Nephron (organoid): ENCODE data around the gene TAT.
"Not testable (repeated sequence)": the region's sequence is repeated elsewhere in the genome, so short reads cannot be mapped to it uniquely, and the experiment has no call there.

Experiments used
- H3K27ac Mint-ChIP-seq, 3 experiments: 2 replicates each; pipeline ENCODE4 v1.8.0; 2020; ENCODE audit warnings: mixed read lengths in 3 of 3, mild to moderate bottlenecking in 2 of 3, moderate library complexity in 1 of 3
- H3K27me3 Mint-ChIP-seq: 2 replicates; pipeline ENCODE4 v1.8.0; 2021; ENCODE audit warnings: low read depth, mild to moderate bottlenecking, moderate library complexity, mixed read lengths
- H3K36me3 Mint-ChIP-seq: 2 replicates; pipeline ENCODE4 v1.8.0; 2020; ENCODE audit warnings: low read depth, mixed read lengths
- H3K4me1 Mint-ChIP-seq: 2 replicates; pipeline ENCODE4 v1.8.0; 2020; ENCODE audit warnings: mixed read lengths
- H3K4me3 Mint-ChIP-seq, 3 experiments: 2 replicates each; pipeline ENCODE4 v1.8.0; 2020; ENCODE audit warnings: mild to moderate bottlenecking in 3 of 3, mixed read lengths in 3 of 3, moderate library complexity in 2 of 3
- H3K9me3 Mint-ChIP-seq: 2 replicates; pipeline ENCODE4 v1.8.0; 2020; ENCODE audit warnings: mixed read lengths
- CTCF ChIP-seq, 3 experiments: fragments of 200-600 bp; sonication (generic); IDR thresholded peaks; one replicate each; pipeline ENCODE4 v1.5.0; 2021; ENCODE audit warnings: antibody characterized with exemption in 3 of 3; ENCODE audit not compliant: unreplicated experiment in 3 of 3

Gene TAT

GRCh38 chr16:71585318-71585703 is 8.4 kb upstream of the TAT start:
- H3K4me1 Mint-ChIP-seq: no peaks in the 10 kb centered on the region
- no peak for TF ChIP-seq CTCF (IDR thresholded peaks at IDR 0.05; ENCODE audit: unreplicated experiment in 3 of 3)

DNA sequence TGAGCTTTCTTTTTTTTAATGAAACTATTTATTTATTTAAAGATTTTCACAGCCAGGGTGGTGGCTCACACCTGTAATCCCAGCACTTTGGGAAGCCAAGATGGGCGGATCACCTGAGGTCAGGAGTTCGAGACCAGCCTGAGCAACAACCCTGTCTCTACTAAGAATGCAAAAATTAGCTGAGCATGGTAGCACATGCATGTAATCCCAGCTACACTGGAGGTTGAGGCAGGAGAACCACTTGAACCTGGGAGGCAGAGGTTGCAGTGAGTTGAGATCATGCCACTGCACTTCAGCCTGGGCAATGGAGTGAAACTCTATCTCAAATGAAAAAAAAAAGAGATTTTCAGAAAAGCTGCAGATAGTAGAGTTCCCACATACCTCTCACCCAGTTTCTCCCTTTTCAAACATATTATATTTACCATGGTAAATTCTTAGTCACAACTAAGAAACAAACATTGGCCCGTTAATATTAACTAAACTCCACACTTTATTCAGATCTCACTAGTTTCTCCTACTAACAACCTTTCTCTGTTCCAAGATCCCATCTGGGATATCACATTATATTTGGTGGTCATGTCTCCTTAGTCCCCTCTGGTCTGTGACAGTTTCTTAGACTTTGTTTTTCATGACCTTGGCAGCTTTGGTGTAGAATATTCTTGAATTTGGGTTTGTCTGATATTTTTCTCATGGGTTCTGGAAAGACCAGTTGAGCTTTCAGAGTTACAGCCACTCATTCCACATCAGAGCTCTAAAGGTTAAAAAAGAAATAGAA is 7.8 kb upstream of the TAT start:
- Mint-ChIP-seq H3K27ac (no peak overlapping the region), H3K9me3 (peaks cover 4% of the 10 kb centered on the region), H3K4me1 (no peaks in the 10 kb centered on the region), H3K36me3 (no peaks in the 10 kb centered on the region), H3K27me3 (peaks cover 38% of the 10 kb centered on the region), H3K4me3 (no peak overlapping the region)
- no peak for TF ChIP-seq CTCF (IDR thresholded peaks at IDR 0.05; ENCODE audit: unreplicated experiment in 3 of 3)

More at GRCh38 chr16:71585318-71585703, 8.4 kb upstream of the TAT start:
- Mint-ChIP-seq H3K27me3 (peaks cover 38% of the 10 kb centered on the region), H3K27ac (no peak overlapping the region), H3K9me3 (peaks cover 4% of the 10 kb centered on the region), H3K36me3 (no peaks in the 10 kb centered on the region), H3K4me3 (no peak overlapping the region)

DNA sequence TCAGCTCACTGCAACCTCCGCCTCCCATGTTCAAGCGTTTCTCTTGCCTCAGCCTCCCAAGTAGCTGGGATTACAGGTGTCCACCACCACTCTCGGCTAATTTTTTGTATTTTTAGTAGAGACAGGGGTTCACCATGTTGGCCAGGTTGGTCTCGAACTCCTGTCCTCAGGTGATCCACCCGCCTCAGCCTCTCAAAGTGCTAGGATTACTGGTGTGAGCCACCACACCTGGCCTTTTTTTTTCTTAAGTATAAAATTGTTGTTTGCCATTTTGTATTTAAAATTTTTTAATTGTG is 5.6 kb upstream of the TAT start:
- not testable (repeated sequence) for H3K36me3 Mint-ChIP-seq, H3K27ac Mint-ChIP-seq, H3K4me3 Mint-ChIP-seq, H3K9me3 Mint-ChIP-seq, H3K4me1 Mint-ChIP-seq
- peaks cover 34% of the 10 kb centered on the region for H3K27me3 Mint-ChIP-seq

GRCh38 chr16:71574702-71575101 is 2.2 kb downstream of the TAT start:
- H3K9me3 Mint-ChIP-seq: no peaks in the 10 kb centered on the region
- no peaks in the 10 kb centered on the region for H3K36me3 Mint-ChIP-seq
- peaks cover 19% of the 10 kb centered on the region for H3K27me3 Mint-ChIP-seq
- H3K4me3 Mint-ChIP-seq: no peak overlapping the region
- TF ChIP-seq CTCF (IDR thresholded peaks at IDR 0.05; ENCODE audit: unreplicated experiment in 3 of 3): no peak
- peaks cover 6% of the 10 kb centered on the region for H3K4me1 Mint-ChIP-seq
- no peak overlapping the region for H3K27ac Mint-ChIP-seq

GRCh38 chr16:71573387-71574094 is 3.4 kb downstream of the TAT start:
- H3K4me1 Mint-ChIP-seq: peaks cover 10% of the 10 kb centered on the region
- H3K36me3 Mint-ChIP-seq: no peaks in the 10 kb centered on the region

More at GRCh38 chr16:71573387-71574094, 3.4 kb downstream of the TAT start:
- Mint-ChIP-seq H3K27ac (no peak overlapping the region), H3K4me3 (no peak overlapping the region), H3K27me3 (peaks cover 24% of the 10 kb centered on the region), H3K9me3 (no peaks in the 10 kb centered on the region)
- TF ChIP-seq CTCF (IDR thresholded peaks at IDR 0.05; ENCODE audit: unreplicated experiment in 3 of 3): no peak
